Measurements from ENCODE around the gene FRA10AC1.
"Not testable (repeated sequence)": the region's sequence is repeated elsewhere in the genome, so short reads cannot be mapped to it uniquely, and the experiment has no call there.

FRA10AC1 gene

DNA sequence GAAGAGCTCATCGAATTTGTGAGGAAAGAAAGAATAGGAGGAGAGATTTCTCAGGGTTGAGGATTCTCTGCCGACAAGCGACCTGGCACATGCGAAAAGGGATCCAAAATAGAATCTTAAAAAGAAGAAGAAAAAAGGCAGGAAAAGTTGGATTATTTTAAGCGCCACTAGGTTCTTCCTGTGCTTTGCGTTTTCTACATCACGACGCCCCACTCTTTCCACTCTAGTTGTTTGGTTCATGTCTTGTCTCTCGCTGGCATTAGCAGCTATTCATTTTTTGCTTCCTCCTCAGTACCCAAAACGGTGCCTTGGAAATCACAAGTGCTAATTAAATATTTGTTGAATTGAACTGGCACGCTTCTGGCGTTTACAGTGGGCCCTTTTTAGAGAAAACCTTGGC, 674 bp upstream of the FRA10AC1 start:
- DNase-seq, result peak in 1 of 2 donors; percentile 1

DNA sequence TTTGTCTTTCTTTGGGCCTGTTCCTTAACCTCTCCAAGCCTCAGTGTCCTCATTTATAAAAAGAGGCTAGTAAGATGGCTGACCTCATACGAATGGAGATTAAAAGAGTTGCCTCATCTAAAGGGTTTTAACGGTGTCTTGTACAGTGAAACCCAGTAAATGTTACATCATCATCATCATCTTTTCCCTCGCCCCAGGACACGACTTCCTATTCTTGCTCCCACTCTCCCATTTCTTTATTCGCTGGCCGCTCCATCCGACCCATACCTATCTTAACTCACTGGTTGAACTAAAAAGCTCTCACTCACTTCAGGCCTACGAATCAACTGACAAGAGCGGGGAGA, 554 bp downstream of the FRA10AC1 start:
- DNase-seq, result peak; percentile 51 to 57

DNA sequence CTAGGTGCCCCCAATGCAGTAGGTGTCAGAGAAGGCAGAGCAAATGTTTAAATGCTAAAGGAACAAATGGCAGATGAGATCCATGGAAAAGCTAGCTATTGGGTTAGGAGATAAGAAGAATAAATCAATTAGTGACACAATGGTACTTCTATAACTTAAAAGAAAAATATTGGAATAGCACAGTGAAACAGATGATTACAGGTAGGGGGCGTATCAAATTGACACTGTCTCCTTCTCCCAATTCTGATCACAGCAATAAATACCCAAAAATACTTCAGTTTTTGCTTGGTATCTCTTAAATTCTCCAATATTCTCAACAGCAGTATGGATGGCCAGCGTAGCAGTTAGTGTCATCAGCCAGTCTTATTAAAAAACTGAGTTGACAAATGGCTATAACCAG, 5.2 kb downstream of the FRA10AC1 start:
- no peak for DNase-seq

DNA sequence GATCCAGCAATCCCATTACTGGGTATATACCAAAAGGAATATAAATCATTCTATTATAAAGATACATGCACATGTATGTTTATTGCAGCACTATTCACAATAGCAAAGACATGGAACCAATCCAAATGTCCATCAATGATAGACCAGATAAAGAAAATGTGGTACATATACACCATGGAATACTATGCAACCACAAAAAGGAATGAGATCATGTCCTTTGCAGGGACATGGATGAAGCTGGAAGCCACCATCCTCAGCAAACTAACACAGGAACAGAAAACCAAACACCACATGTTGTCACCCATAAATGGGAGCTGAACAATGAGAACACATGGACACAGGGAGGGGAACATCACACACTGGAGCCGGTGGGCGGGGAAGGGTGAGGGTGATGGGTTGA, 5.8 kb downstream of the FRA10AC1 start:
- not testable (repeated sequence) for DNase-seq

DNA sequence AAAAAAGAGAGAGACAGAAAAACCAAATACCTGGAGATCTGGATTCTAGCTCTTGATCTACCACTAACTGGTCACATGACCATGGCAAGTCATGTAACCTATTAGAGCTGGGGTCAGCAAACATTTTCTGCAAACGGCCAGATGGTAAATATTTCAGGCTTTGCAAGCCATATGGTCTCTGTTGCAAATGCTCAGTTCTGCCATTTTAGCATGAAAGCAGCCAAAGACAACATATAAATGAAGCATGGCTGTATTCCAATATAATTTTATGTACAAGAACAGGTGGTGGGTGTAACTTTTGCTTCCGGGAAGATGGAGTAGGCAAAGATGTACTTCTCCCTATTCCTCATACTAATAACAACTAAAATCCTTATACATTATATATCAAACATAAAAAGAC, 6.7 kb downstream of the FRA10AC1 start:
- no peak for DNase-seq

DNA sequence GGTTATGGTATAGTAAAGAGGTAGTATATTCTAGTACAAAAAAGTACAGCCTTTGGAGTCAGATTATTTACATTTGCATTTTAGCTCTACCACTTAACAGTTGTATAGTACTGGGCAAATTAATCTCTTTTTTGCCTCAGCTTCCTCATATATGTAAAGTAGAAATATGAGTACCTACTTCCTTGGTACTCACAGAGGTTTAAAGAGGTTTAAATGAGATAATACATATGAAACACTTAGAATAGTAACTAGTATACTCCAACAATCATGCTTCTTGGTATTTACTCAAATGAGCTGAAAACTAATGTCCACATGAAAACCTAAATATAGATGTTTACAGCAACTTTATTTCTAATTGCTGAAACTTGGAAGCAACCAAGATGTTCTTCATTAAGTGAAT, 14.7 kb downstream of the FRA10AC1 start:
- no peak for DNase-seq

DNA sequence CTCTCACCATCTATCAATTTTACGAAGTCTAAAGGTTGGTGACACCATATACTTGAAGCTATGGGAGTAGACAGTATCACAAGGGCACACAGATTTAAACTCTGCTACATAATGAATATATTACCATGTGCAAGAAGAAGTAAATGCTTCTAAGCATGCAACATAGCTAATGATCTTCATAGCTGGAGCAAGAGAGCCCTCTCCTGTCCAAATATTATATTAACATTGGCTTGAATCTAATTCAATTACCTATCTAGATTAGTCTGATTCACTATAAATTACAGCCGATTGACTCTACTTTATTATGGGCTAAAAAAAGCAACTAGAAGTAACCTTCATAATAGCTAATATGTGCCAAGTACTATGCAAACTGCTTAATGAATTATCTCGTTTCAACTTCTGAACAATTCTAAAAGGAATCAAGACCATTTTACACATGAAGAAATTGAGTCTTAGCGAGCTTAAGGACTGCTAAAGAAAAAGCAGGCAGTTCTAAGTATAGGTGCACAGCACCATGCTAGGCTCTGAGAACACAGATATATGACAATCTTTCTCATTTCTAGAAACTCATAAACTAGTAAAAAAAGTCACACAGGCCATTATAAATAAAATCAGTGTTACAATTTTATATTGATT, 21.9 kb downstream of the FRA10AC1 start:
- DNase-seq, result peak; percentile 63 to 86

DNA sequence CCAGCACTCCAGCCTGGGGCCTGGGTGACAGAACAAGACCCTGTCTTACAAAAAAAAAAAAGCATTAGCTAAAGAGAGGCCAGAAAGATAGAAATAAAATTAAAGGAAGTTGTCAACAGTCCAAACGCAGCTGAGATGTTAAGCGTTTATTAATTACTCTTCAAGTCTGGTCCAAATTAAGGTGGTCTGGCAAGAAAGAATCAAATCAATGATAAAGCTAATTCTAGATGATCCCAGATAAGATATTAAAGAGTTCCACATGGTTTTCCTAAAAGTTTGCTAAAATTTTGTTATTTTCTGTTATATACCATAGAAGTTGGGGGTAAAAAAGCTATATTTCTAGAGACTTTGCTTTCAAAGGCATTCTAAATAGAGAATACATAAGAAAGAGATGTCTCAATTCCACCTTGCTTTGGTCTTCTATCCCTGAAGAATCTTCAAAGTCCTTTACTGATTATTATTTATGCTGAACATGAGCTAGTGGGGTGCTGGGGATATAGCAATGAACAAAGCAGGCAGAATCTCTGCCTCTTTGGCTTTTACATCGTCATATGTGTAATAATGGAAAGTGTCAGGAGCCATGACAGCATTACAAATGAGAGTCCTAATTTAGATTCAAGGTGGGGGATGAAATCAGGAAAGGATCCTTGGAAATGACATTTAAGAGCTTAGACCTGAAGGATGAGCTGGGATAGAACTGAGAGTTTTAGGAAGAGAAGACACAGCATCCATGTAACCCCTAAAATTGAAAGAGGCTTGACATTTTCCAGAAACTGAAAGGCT, 23.4 kb downstream of the FRA10AC1 start:
- no peak for DNase-seq

DNA sequence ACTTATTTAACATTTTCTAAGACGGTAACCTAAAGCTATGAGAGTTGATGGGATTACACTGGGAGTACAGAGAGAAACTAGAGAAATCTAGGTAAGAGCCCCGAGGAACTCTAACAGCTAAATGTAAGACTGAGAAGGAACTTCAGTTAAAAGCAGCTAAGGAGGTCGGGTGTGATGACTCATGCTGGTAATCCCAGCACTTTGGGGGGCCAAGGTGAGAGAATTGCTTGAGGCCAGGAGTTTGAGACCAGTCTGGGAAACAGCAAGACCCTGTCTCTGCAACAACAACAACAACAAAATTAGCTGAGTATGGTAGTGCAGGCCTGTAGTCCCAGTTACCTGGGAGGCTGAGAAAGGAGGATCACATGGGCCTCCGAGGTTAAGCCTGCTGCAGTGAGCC, 24.0 kb downstream of the FRA10AC1 start:
- no peak for DNase-seq

DNA sequence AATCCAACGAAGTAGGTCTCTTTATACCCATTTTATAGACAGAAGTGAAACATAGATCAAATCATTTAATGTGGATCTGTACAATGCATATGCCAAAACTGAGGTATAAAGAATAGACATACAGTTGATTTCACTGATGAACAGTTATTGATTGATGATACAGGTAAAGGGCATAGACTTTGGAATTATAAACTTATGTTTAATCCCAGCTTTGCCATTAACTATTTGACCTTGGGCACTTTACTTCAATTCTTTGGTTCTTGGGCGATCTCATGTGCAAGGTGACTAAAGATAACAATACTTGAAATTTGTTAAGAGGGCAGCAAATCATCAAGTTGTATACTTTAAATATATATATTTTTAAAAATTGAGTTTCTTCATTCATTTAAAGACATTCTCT, 28.6 kb downstream of the FRA10AC1 start:
- no peak for DNase-seq

DNA sequence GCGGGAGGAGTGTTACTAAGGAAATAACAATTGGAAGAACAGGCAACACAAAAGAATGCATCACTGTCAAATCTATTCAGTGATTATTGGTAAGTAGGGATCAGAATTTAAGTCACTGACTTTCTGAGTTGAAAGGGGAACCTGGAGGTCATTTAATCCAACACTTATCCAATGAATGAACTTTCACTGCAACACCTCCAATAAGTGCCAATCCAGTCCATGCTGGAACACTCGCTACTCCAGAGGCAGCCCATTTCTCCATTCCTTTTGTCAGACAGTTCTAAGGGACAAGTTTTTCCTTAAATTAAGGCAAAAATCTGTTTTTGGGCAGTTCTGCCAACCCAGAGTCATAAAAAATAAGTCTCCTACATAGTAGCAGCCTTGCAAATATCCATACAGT, 29.5 kb downstream of the FRA10AC1 start:
- DNase-seq, result no peak

DNA sequence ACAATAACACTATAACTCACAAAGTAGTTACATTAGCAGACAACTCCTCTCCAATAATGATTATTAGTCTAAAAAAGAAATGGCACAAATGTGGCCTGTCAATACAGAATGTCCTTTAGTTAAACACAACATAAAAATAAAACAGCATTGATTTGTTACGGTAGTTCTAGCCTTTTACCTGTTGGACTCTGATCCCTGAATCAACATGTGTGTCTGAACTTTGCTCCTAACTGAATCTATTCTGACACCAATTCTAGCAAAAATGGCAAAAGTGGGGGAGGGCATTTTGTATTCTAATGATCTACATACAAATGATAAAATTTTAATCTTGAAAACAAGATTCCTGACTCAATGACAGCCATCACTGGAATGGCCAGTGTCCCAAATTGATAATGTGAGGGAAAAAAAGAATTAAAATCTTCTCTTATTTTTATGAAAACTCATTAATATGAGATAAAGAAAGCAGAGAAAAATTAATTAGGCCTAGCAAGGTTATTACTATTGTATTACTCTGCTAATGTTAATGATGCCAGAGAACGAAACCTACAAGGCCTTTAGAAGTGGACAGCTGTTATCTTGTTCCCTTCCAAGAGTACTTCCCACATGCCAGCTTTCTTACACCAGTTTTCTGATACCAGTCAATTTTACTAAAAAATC, 30.2 kb downstream of the FRA10AC1 start:
- no peak for DNase-seq

DNA sequence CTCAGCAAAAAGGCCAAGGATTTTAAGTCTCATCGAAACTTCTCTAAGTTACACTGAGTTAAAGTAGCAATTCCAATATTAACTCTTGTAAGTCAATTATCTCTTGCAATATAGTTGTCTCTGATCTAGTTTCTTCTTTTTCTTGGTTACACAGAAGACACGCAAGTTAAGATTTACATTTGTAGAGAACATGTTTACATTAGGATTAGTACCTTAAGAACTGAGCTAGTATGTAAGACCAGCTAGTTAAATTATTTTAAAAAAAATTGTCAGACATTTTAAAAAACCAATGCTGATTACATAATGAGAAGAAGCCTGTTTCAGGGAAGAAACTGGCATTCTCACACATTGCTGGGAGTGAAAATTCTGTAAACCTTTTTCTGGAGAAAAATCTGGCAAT, 31.4 kb downstream of the FRA10AC1 start:
- DNase-seq, result no peak

DNA sequence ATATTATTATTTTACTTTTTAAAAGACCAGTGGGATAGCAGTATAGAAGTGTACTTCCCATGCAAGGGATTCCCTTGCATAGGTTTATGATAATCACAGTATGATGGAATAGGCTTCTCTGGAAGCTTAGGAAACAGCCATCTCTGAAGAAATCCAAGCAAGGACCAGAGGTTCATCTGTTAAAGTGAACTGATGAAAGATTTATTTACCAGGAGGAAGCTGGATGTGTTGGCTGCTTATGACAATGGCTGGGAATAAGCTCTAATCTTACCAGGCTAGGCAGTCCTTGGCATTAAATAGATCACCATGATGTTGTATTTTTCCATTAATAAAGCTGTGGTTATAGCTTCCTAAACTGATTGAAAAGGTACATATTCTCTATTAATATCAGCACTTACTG, 32.0 kb downstream of the FRA10AC1 start:
- DNase-seq, result no peak

DNA sequence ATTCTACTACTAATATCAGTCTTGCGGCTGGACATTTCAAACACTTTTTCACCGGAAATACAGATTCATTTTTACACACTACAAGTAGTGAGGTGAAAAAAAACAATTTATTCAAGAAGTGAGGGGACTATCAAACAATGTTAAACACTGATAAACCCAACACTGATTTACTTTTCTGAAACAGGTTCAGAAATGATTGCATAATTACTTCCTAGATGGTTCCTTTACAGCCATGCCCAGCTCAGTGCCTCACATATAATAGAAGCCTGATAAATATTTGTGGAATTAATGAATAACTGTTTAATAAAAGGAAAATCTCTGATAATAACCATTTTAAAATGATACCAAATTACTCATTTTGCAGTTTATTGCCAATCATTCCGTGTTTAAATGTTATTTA, 34.6 kb downstream of the FRA10AC1 start:
- no peak for DNase-seq

DNA sequence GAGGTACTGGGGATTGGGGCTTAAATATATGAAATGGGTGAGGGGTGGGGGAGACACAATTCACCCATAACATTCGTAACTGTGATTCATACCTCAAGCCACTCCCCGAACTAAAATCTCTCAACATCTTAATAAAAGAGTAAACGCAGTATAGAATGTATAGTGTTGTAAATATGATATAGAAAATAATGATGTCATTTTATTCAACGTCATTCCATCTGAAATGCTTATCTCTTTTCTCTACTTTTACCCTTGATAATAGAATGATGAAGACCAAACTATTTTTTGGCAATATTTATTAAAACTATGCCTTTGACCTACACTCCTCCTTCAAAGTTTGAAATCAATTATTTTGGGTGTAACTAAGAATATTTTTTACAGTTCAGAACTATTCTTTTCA, 36.4 kb downstream of the FRA10AC1 start:
- no peak for DNase-seq

DNA sequence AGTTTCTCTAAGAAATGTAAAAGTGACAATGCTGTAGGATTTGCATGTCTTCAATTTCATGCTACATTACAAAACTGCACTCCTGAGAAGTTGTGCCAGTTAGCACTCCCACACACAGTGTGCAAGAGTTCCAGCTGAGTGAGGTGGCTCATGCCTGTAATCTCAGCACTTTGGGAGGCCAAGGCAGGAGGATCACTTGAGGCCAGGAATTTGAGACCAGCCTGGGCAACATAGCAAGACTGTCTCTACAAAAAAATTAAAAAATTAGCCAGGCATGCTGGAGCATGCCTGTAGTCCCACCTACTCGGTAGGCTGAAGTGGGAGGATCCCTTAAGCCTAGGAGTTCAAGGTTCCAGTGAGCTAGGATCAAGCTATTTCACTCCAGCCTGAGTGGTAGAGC, 44.6 kb downstream of the FRA10AC1 start:
- DNase-seq, result peak; percentile 8 to 14

DNA sequence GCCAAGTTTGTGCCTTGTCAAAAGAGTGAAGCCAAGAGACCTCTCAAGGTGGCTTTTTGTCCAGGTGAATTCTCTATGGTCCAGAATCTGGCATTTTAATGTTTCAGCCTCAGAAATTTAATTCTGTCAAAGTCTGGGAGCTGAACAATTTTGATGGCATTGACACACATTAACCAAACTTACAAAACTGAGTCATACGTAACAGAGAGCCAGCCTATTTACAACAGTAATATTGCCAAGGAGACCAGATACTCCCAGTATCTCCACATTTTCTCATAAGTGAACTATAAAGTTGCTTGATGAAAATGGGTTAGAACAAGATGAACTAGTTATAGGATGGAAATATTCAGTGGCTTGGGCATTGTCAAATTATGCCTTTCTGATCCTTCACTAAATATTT, 46.2 kb downstream of the FRA10AC1 start:
- no peak for DNase-seq

DNA sequence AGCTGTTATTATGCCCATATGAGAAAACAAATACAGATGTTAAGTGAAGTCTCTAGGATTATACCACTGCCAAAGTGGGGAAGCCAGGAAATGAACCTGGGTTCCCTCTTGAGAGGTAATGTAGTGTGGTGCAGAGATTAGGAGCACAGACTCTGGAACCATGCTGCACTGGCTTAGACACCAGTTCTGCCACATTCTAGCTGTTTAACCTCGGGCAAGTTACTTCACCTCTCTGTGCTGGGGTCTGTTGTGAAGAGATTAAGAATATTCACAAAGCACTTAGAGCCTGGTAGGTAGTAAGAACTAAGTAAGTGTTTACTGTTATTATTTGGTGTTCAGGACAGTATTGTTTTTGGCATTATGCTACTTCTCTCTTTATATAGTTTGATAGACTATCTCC, 48.2 kb downstream of the FRA10AC1 start:
- DNase-seq, result no peak

DNA sequence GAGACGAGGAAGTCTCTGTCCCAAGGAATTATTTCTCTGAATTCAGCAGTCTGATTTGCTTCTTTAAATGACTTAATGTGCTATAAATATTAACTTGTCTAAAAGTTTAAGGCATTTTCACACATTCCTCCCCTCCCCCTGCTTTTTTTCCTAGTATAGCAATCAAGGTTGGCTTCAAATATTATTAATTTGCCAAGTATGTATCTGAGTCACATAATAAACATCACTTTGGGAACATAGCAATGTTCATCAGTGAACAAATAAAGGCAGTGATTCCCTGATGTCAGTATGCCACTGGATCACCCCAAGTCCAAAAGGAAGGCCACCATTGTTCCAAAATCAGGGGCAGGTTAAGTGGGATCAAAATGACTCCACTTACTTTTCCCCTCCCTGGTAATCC, 49.5 kb downstream of the FRA10AC1 start:
- no peak for DNase-seq

DNA sequence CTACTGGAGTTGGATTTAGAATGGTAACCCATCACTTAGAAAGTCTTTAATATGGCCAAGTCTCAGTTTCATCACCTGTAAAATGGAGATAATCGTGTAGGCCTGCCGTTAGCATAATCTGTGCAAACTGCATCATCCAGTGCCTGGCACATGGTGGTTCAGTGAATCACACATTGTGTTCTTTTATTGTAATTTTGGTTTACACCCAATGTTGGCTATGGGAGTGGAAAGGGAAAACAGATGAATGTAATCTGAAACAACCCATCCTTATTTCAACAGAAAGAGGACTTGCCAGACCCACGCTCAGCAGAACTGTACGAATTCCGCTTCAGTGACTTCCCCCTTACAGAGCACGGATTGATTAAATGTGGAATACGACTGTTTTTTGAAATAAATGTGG, 62.6 kb downstream of the FRA10AC1 start:
- no peak for DNase-seq

DNA sequence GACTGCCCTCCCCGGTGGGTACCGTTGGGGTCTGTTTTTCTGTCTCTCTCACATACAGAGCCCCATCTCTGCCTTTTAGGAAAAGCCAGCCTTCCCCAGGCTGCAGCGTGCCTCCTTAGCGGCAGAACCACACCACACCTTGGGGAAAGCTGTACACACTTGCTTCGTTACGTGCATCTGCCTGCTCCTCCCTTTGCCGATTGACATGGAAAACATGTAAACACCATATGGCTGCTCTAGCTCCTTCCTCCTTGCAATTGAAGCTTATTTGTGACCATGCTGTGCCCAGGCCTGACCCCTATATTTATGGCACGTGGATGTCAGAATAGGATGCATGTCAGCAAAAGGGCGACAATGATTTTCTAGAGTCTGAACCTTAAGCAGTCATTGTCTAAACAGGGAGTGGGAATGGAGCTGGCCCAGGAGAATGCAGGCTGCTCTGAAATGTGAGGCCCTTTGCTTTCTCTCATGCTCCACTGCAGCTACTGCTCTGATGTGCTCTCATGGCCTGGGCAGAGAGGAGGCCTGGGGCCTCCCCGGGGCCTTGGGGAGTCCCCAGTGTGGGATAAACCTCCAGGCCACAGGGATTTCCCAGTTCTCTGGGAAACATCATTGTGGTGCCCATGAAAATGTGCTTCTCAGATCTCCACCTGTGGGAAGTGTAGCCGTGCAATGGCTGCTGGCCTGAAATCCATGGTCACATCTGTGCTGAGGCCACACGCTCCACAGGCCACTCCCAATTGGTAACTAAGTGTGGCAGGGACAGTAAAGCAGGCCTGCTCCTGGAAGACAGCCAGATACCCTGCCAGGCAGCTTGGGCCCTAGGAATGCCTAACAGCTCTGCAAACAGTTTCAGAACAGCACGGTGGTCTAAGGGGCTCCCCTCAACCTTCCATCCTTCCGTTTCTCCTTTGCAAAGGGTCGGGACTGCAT, 71.5 kb downstream of the FRA10AC1 start:
- no peak for DNase-seq
